ENCODE data around the gene CCK.

The CCK gene

DNA sequence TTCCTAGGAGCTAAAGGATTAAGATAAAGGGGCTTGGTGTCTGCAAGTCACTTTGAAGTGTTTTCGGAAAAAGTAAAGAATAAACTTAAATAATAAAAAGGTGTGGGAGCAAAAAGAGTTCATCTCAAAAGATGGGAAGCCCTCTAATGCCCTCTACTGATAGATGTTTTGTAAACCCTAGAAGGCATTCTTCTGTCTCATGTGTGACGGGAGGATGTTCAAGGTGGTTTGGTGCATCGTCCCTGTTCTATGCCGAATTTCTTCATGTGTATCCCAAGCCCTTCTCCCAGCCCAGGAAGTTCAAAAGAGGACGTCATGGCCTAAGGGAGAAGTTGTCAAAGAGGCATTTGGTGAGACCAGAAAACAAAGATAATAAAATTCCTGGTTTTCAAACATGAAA lies 37.2 kb downstream of the CCK start:
- in situ Hi-C loops (cut with HindIII; ENCODE audit: low sequenced_read_pairs), result no loop called here

DNA sequence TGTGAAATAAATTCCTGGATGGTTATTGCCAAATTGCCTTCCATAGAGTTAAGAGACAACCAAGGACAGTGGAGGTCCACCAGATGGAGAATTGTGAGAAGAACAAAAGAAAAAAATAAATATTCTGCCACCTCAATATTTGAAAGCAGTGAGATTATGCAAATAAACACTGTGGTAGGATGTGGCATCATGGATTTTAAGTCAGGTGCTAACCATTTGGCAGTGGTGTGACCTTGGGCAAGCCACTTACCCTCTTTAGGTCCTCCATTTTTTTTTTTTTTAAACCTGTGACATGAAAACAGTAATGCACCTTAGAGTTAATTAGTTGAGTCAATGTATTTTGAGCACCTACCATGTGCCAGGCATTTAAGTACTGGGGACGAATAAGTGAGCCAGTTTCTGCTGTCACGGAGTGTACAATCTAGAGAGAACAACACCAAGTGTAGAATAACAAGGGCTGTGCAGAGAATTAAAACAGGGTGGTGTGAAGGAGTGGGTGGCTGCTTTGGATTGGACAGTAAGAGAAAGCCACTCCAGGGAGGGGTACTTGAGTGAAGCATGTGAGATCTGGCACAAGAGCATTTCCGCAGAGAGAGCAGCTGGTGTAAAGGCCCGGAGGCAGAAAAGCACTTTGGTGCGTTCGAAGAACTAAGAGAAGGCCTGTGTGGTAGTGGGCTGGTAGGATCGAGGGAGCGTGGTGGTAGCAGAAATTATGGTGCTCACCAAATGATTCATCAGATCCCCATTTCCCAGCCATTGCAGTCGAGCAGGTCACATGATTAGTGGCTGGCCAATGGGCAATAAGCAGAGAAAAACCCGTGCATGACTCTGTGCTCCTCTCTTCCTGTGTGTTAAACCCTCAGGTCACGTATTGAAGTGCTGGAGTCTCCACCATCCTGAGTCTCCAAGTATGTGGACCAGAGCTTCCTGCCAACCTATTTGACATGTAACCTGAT lies 39.2 kb downstream of the CCK start:
- in situ Hi-C loops (cut with HindIII; ENCODE audit: low sequenced_read_pairs), result no loop called here

DNA sequence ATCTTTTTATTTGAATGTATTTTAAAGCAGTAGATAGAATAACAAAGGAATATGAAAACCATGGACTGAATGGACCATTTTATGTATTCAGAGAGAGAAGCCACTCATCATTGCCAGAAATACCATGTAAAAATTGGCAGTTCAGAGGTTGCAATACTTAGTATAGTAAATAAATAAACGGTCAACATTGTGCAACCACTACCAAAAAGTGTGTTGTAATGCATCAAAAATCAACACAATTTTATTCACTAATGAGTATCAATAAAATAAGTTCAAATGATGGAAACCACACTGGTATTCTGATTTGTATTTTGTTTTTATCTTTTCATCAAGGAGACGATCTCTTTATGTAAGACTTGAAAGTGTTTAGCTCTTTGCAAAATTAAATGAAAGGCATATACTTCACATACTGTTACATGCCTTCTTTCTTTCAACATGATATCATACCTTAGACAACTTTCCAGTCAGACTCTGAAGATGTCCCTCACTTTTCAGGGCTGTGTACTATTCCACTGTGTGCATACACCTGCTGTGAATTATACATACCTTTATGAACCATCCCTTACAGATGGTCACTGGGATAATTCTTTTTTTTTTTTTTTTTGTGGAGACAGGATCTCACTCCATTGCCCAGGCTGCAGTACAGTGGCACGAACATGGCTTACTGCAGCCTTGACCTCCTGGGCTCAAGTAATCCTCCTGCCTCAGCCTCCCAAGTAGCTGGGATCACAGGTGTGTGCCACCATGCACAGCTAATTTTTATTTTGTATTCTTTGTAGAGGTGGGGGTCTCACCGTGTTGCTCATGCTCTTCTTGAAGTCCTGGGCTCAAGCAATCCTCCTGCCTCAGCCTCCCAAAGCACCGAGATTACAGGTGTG lies 40.3 kb downstream of the CCK start:
- in situ Hi-C loops (cut with HindIII; ENCODE audit: low sequenced_read_pairs), result no loop called here

DNA sequence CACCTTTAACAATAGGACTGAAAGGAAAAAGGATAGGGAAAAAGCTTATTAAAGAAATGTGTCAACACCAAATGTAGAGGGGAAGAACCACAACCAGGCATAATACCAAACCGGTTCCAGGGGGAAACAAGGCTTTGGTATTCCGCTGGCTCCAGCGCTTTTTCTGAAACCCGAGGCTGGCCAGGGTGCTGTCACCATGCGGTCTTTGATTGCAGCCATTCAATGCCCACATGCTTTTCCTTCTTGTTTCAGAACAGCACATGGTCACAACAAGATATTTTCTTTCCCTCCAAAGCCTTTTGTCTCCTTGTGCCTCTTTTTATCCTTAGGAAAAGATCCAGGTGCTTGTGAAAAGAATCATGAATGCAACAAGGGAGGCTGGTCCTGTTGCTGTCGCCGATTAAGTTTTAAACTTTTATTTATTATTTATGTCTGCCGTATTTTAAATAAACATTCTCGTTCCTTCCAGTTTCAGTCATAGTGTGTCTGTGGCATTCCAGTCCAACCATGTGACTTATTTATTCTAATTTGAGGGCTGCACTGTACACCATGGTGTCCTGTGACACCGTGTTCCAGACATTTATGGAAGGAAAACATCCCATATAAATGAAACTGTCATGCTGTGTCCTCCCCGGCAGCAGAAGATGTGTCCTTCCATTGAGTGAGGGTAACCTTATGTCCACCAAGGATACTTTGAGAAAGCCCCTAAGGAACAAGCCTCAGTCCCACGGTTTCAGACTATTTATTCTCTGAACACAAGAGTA lies 41.1 kb downstream of the CCK start:
- in situ Hi-C loops (cut with HindIII; ENCODE audit: low sequenced_read_pairs), result no loop called here

DNA sequence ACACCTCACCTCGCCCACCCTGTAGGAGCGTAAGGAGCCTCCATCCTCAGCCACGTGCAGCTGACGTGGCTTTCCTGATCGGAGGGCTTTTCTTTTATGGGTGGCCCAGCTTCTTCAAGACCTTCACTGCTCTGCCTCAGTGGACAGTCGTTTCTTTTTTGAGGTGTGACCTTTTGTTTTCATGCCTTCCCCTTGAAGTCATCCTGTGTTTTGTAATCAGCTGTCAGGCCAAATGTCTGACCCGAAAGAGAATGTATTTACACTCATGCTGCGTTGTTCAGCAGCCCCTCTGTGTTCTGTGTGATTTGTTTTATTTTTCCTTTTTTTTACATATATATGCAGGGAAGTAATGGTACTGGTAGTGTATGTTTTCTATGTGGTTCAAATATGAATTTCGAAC lies 41.8 kb downstream of the CCK start:
- in situ Hi-C loops (cut with HindIII; ENCODE audit: low sequenced_read_pairs), result no loop called here

DNA sequence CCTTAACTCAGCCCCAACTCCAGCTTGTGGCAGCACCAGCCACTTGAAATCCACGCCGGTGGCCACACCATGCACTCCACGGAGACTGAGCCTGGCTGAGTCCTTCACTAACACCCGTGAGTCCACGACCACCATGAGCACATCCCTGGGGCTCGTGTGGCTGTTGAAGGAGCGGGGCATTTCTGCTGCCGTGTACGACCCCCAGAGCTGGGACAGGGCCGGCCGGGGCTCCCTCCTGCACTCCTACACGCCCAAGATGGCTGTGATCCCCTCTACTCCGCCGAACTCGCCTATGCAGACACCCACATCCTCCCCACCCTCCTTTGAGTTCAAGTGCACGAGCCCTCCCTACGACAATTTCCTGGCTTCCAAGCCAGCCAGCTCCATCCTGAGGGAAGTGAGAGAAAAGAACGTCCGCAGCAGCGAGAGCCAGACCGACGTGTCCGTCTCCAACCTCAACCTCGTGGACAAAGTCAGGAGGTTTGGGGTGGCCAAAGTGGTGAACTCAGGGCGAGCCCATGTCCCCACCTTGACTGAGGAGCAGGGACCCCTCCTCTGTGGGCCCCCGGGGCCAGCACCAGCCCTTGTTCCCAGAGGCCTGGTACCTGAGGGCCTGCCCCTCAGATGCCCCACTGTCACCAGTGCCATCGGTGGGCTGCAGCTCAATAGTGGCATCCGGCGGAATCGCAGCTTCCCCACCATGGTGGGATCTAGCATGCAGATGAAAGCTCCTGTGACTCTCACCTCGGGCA lies 42.9 kb downstream of the CCK start:
- in situ Hi-C loops (cut with HindIII; ENCODE audit: low sequenced_read_pairs), result no loop called here

DNA sequence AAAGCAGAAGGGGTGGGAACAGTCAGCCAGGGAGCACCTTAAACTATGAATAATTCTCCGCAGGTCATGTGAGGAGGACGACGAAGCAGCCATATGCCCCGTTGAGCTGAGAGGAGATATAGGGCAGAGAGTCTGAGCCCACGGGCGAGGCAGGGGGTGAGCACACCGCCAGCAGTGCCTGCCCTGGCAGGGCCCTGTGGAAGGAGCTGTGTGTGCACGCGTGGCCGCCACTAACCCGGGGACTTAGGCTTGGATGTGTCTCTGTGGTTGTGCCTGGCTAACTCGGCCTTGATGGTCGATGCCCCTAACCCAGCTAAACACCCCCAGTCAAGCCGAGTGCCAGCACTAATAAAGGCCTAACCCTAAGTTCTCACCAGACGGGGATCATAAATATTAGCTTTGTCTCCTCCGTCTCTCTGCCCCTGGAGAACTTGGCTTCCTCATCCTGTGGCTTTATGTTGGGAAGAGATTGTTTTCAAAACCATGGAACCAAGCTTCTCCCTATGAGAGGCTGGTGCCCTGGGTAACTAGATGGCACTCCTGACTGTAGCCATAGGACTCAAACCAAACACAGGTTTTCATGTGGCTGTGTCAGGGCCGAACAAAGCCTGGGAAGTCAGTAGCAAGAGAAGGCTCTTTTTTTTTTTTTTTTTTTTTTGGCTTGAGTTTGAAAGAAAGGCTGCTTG lies 45.4 kb downstream of the CCK start:
- in situ Hi-C loops (cut with HindIII; ENCODE audit: low sequenced_read_pairs), result no loop called here

DNA sequence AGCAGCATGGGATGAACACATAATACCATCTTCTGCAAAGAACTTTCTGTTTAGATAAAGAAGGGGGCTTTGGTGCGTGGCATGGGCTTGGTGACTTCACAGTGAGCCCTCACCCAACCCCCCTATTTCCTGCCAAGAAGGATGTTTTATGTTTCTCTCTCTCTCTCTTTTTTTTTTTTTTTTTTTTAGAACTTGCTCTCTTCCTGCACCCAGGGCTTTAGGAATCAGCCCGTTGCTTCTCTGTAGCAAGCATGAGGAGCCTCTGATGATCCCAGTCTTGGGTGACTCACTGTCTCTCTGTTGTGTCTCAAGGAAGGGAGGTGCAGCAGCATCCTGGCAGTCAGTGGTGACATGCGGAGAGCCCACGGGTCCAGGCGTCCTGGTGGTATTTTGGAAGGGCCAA lies 49.1 kb downstream of the CCK start:
- in situ Hi-C loops (cut with HindIII; ENCODE audit: low sequenced_read_pairs), result no loop called here

DNA sequence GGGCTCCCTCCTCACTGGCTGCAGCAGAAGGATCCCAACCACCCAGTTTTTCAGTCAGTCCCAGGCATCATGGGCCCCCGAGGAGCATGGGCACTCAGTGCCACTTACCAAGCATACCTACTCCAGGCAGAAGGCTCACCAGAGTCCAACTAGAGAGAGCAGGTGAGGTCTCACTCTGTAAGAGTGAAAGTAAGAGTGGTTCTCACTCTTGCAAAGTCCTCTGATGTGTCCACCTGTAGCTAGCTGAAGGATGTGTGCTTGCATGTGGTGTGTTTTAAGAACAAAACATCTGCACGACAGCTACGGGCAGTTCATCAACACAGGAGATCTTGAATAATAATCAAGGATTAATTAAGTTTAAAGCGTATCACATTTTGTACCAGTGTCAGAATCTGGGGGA lies 49.7 kb downstream of the CCK start:
- in situ Hi-C loops (cut with HindIII; ENCODE audit: low sequenced_read_pairs), result no loop called here

DNA sequence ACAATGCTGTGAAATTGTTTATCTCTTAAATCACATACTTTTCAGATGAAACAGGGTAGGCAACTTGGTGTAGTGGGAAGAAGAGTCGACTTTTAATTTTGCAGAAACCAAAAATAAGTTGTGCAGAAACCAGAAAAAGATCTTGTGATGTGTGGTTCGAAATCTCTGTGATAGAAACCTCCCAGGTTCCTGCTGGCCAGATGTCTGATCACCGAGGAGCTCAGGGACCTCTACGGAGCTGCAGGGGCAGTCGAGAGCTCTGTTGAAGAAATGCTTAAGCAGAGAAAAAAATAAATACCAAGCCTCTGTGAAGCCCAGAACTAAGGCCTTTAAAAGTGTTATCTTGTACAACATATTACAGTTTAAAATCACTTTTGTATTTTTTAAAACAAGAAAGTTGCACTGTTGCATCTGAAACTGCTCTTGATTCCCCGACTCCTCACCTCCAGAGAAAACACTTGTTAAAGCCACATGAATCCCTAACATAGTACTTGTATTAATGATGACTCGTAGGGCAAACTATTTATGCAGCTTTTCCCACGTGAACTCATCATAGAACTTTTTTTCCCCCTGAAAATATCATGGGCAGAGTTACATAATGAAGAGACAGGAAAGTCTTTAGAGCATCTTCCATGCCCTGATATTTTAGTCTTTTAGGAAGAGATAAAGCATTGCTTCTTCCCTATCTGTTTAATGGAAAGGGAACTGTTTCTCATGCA lies 51.3 kb downstream of the CCK start:
- in situ Hi-C loops (cut with HindIII; ENCODE audit: low sequenced_read_pairs), result no loop called here

DNA sequence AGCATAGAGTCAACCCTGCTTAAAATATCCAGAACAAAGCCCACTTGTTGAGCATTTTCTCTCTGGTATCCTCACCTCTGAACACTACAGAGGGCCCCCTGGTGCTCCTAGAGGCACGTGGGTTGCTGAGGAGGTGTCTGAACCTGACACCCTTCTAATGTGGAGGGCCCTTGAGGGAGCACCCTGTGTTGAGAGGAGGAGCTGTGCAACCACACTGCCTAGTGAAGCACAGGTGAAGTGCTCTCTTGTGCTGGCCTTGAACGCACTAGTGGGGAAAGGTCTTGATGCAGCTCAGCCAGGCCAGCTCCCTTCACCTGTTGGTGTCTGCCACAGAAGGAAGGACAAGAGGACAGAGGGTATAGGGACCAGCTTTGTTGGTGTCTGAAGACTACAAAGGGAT lies 51.9 kb downstream of the CCK start:
- in situ Hi-C loops (cut with HindIII; ENCODE audit: low sequenced_read_pairs), result no loop called here

DNA sequence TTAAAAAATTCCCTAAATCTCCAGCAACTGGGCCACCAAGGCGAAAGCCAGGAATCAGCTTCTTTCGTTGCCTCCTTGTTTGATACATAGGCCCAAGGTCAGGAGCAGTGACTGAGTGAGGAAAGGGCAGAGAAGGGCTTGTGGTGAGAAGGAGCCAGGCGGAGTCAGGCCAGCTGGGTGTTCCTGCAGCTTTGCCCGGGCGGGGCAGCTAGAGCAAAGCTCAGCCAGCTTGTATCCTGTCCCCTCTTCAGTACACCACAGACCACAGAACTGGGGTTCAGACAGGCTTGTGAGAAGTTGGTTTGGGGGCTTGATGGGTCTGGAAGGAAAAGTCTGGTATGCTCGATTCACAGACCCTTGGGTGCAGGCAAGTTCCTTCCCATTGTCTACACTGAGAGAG lies 52.6 kb downstream of the CCK start:
- in situ Hi-C loops (cut with HindIII; ENCODE audit: low sequenced_read_pairs), result no loop called here

DNA sequence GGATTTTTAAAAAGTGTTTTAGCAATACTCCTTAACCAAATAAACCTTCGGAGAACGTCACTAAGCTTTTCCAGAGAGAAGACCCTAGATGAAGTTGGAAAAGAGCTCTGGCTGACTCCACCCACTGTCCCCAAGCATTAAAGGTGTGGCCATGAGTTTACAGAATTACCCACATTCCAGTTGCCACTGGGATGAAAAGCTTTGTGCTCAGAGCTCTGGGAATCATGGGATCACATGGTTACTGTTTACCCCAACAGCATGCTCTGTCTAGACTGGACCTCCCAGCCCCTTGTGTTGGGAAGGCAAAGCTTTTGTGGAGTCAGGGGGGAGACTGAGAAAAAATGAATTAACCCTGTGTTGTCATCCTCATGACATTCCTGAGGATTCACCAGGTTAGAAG lies 55.3 kb downstream of the CCK start:
- in situ Hi-C loops (cut with HindIII; ENCODE audit: low sequenced_read_pairs), result no loop called here

DNA sequence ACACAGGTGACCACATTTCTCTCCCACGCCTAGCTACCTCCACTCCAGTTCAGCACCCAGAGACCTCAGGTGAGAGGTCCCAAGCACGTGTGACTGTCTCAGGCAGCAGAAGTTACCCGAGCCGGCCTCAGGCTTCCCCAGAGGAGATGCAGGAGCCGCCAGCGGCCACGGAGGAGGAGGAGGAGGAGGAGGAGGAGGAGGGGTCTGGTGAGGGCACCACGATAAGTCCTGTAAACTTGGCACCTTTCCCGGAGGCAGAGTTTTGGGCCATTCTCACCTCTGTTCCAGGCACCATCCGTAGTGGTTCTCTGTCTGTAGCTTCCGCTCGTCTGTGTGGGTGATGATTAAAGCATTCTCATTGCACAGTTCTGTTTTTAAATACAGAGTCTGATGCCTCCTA lies 56.1 kb downstream of the CCK start:
- in situ Hi-C loops (cut with HindIII; ENCODE audit: low sequenced_read_pairs), result no loop called here

Measured in endothelial cell of hepatic sinusoid (primary cell).